HG03342 (cell line): ENCODE measurements around the gene PON2.

Source experiments
- ATAC-seq: cut with Tn5 transposase; IDR thresholded peaks from one replicate; pipeline ENCODE4 v1.9.1; 2021; ENCODE audit warnings: mild to moderate bottlenecking, moderate library complexity; ENCODE audit not compliant: unreplicated experiment

Gene PON2

GRCh38 chr7:95446618-95447017 lies 11.8 kb upstream of the PON2 start:
- ATAC-seq, result no peak

- no peak for ATAC-seq
These were observed 10.0 kb upstream of the PON2 start for GRCh38 chr7:95444796-95445195.

- ATAC-seq, result no peak
These were observed 6.4 kb upstream of the PON2 start for GRCh38 chr7:95441042-95441823.

GRCh38 chr7:95440394-95441038 lies 5.7 kb upstream of the PON2 start:
- no peak for ATAC-seq

GRCh38 chr7:95436407-95436806 lies 1.6 kb upstream of the PON2 start:
- no peak for ATAC-seq

GRCh38 chr7:95435422-95435780 lies 573 bp upstream of the PON2 start:
- ATAC-seq, result no peak

GRCh38 chr7:95433952-95434556 lies 774 bp downstream of the PON2 start:
- ATAC-seq, result no peak

GRCh38 chr7:95433129-95433528 lies 1.7 kb downstream of the PON2 start:
- no peak for ATAC-seq

GRCh38 chr7:95432606-95433005 lies 2.2 kb downstream of the PON2 start:
- no peak for ATAC-seq

GRCh38 chr7:95430864-95431263 lies 4.0 kb downstream of the PON2 start:
- no peak for ATAC-seq

- ATAC-seq, result no peak
These were observed 5.4 kb downstream of the PON2 start for GRCh38 chr7:95429241-95429990.

GRCh38 chr7:95427914-95428516 lies 6.8 kb downstream of the PON2 start:
- ATAC-seq, result no peak

- ATAC-seq, result no peak
These were observed 7.7 kb downstream of the PON2 start for GRCh38 chr7:95427166-95427565.

- ATAC-seq, result no peak
These were observed 9.1 kb downstream of the PON2 start for GRCh38 chr7:95425694-95426093.

- no peak for ATAC-seq
These were observed 10.1 kb downstream of the PON2 start for GRCh38 chr7:95424716-95425115.

- ATAC-seq, result no peak
These were observed 12.9 kb downstream of the PON2 start for GRCh38 chr7:95421847-95422444.

- ATAC-seq, result no peak
These were observed 13.6 kb downstream of the PON2 start for GRCh38 chr7:95421000-95421846.

GRCh38 chr7:95412075-95412474 lies 22.8 kb downstream of the PON2 start:
- ATAC-seq, result no peak

GRCh38 chr7:95411666-95412065 lies 23.2 kb downstream of the PON2 start:
- no peak for ATAC-seq

GRCh38 chr7:95411036-95411435 lies 23.8 kb downstream of the PON2 start:
- ATAC-seq, result no peak
